ENCODE results near the gene SAMD4A.

GRCh38 chr14:54529811-54530210 lies 37.1 kb upstream of the SAMD4A start:
- TF ChIP-seq TAF1 (IDR thresholded peaks at IDR 0.05; ENCODE audit: low read depth) (no peak), EP300 (IDR thresholded peaks at IDR 0.05; ENCODE audit: borderline replicate concordance) (no peak), EGR1 (IDR thresholded peaks at IDR 0.05) (no peak), ZBTB7A (IDR thresholded peaks at IDR 0.05; ENCODE audit: low read depth) (no peak), USF1 (IDR thresholded peaks at IDR 0.05) (no peak), RAD21 (IDR thresholded peaks at IDR 0.05; ENCODE audit: low read depth) (no peak), FOXM1 (IDR thresholded peaks at IDR 0.05; ENCODE audit: borderline replicate concordance, low read depth) (no peak)

Data from Ishikawa (cell line).